IMR-90 (cell line): ENCODE data around the gene SLBP. TPM values are rescaled to one million over a fixed set of nuclear protein-coding genes. Genes with fewer than 3 reads are reported as not detected.

Source experiments
- ATAC-seq: fragments of 200-7000 bp; cut with Tn5 transposase; 2 replicates; pipeline ENCODE4 v1.9.1; 2020; ENCODE audit warnings: low read depth, mild to moderate bottlenecking, moderate library complexity
- BruUV-seq: library from RNA; stranded (reverse); fragments of 400-500 nt; replicated peaks from 2 replicates; lab custom pipeline; 2021; lab: Mats Ljungman, UMichigan
- CTCF ChIA-PET: fragments of 300-600 bp; formaldehyde crosslinking; extraction: SDS; loops from one replicate; lab custom pipeline; 2021; ENCODE audit warnings: antibody characterized with exemption; lab: Yijun Ruan, JAX
- POLR2A ChIA-PET: fragments of 300-600 bp; sonication (Branson Sonifier 250); formaldehyde crosslinking; loops from one replicate; lab custom pipeline; 2022; ENCODE audit warnings: antibody characterized with exemption; ENCODE audit not compliant: unreplicated experiment; lab: Charles Lee
- DNase-seq: peaks from one replicate; pipeline ENCODE4 v3.0.0; 2013
- H2AFZ ChIP-seq: replicated peaks from 2 replicates; pipeline ENCODE3; 2013; ENCODE audit warnings: low read length, mild to moderate bottlenecking; ENCODE audit not compliant: poor library complexity
- H2AK5ac ChIP-seq: 2 replicates; pipeline ENCODE4 v1.6.1; 2013; ENCODE audit warnings: low read depth, low read length, inconsistent platforms
- H2AK9ac ChIP-seq: replicated peaks from 2 replicates; pipeline ENCODE3; 2013; ENCODE audit warnings: mild to moderate bottlenecking, low read depth, low read length, moderate library complexity; ENCODE audit not compliant: poor library complexity
- H2BK120ac ChIP-seq: 2 replicates; pipeline ENCODE4 v1.6.1; 2013; ENCODE audit warnings: low read depth, low read length, inconsistent platforms
- H2BK15ac ChIP-seq: 3 replicates; pipeline ENCODE4 v1.6.1; 2013; ENCODE audit warnings: low read depth, low read length, inconsistent platforms
- H2BK20ac ChIP-seq: 2 replicates; pipeline ENCODE4 v1.6.1; 2013; ENCODE audit warnings: low read depth, mild to moderate bottlenecking, inconsistent platforms, low read length, moderate library complexity
- H2BK5ac ChIP-seq: 2 replicates; pipeline ENCODE4 v1.6.1; 2013; ENCODE audit warnings: mild to moderate bottlenecking, low read depth, low read length, inconsistent platforms; ENCODE audit not compliant: poor library complexity, severe bottlenecking
- H3K14ac ChIP-seq: replicated peaks from 2 replicates; pipeline ENCODE4 v1.6.1; 2013; ENCODE audit warnings: low read depth, low read length, inconsistent platforms
- H3K18ac ChIP-seq: 2 replicates; pipeline ENCODE4 v1.6.1; 2013; ENCODE audit warnings: low read depth, low read length, control low read depth
- H3K23ac ChIP-seq: 2 replicates; pipeline ENCODE4 v1.6.1; 2013; ENCODE audit warnings: low read depth, low read length, inconsistent platforms
- H3K27ac ChIP-seq: 2 replicates; pipeline ENCODE4 v1.5.1; 2013; ENCODE audit warnings: mild to moderate bottlenecking, control low read depth, low read length; ENCODE audit not compliant: insufficient read depth
- H3K27me3 ChIP-seq: 2 replicates; pipeline ENCODE4 v1.6.1; 2013; ENCODE audit warnings: low read length; ENCODE audit not compliant: control insufficient read depth, insufficient read depth
- H3K36me3 ChIP-seq: 2 replicates; pipeline ENCODE4 v1.6.1; 2013; ENCODE audit warnings: low read length, mixed read lengths; ENCODE audit not compliant: control insufficient read depth, insufficient read depth
- H3K4ac ChIP-seq: 2 replicates; pipeline ENCODE4 v1.6.1; 2013; ENCODE audit warnings: low read depth, low read length, inconsistent platforms
- H3K4me1 ChIP-seq: 2 replicates; pipeline ENCODE4 v1.6.1; 2013; ENCODE audit warnings: low read length, mixed read lengths; ENCODE audit not compliant: control insufficient read depth, insufficient read depth
- H3K4me2 ChIP-seq: 2 replicates; pipeline ENCODE4 v1.6.1; 2013; ENCODE audit warnings: low read depth, mild to moderate bottlenecking, control low read depth, low read length, moderate library complexity
- H3K4me3 ChIP-seq: 2 replicates; pipeline ENCODE4 v1.5.1; 2013; ENCODE audit warnings: low read depth, mild to moderate bottlenecking, control low read depth, low read length, moderate library complexity; ENCODE audit not compliant: insufficient read depth
- H3K56ac ChIP-seq: 2 replicates; pipeline ENCODE4 v1.6.1; 2013; ENCODE audit warnings: low read length, inconsistent platforms; ENCODE audit not compliant: insufficient read depth; ENCODE audit errors: extremely low read depth
- H3K79me1 ChIP-seq, 2 experiments: 2 replicates each; pipeline ENCODE4 v1.6.1; 2013; ENCODE audit warnings: low read length in 2 of 2, inconsistent platforms in 1 of 2, low read depth in 1 of 2
- H3K9ac ChIP-seq: 2 replicates; pipeline ENCODE4 v1.6.1; 2013; ENCODE audit warnings: low read depth, low read length, control low read depth
- H3K9me1 ChIP-seq: 2 replicates; pipeline ENCODE4 v1.6.1; 2013; ENCODE audit warnings: low read length, inconsistent platforms; ENCODE audit not compliant: insufficient read depth
- H3K9me3 ChIP-seq: 2 replicates; pipeline ENCODE4 v1.6.1; 2013; ENCODE audit warnings: low read length; ENCODE audit not compliant: control insufficient read depth, insufficient read depth
- H4K20me1 ChIP-seq: 2 replicates; pipeline ENCODE4 v1.6.1; 2013; ENCODE audit warnings: low read length, inconsistent platforms; ENCODE audit not compliant: insufficient read depth
- H4K5ac ChIP-seq: 2 replicates; pipeline ENCODE4 v1.6.1; 2013; ENCODE audit warnings: mild to moderate bottlenecking, low read depth, low read length, control low read depth
- H4K8ac ChIP-seq, 2 experiments: 2 replicates each; pipeline ENCODE4 v1.6.1; 2013; ENCODE audit warnings: low read depth in 2 of 2, low read length in 2 of 2, control low read depth in 1 of 2, inconsistent platforms in 1 of 2
- H4K91ac ChIP-seq: 2 replicates; pipeline ENCODE4 v1.6.1; 2013; ENCODE audit warnings: low read depth, low read length, inconsistent platforms; ENCODE audit not compliant: insufficient read depth
- BHLHE40 ChIP-seq: fragments of 150-350 bp; IDR thresholded peaks from 2 replicates; pipeline ENCODE4 v1.6.1; 2016; ENCODE audit warnings: mild to moderate bottlenecking, low read depth, low read length
- CEBPB ChIP-seq: IDR thresholded peaks from 2 replicates; pipeline ENCODE4 v1.6.1; 2012; ENCODE audit warnings: low read depth, low read length, improper control_type of control experiment
- CHD1 ChIP-seq: IDR thresholded peaks from 2 replicates; pipeline ENCODE4 v1.6.1; 2012; ENCODE audit warnings: low read depth, low read length, improper control_type of control experiment
- CTCF ChIP-seq: conservative IDR thresholded peaks from 2 replicates; pipeline ENCODE4 v1.5.1; 2012; ENCODE audit warnings: mild to moderate bottlenecking, low read depth, low read length, improper control_type of control experiment
- ELK1 ChIP-seq: fragments of 150-350 bp; IDR thresholded peaks from 2 replicates; pipeline ENCODE4 v1.6.1; 2016; ENCODE audit warnings: low read depth, mild to moderate bottlenecking, low read length, moderate library complexity, borderline replicate concordance
- FOS ChIP-seq: fragments of 150-350 bp; IDR thresholded peaks from 2 replicates; pipeline ENCODE4 v1.6.1; 2016; ENCODE audit warnings: low read depth, low read length
- MAFK ChIP-seq: IDR thresholded peaks from 2 replicates; pipeline ENCODE4 v1.6.1; 2012; ENCODE audit warnings: low read depth, low read length, improper control_type of control experiment
- MAZ ChIP-seq: IDR thresholded peaks from 2 replicates; pipeline ENCODE4 v1.6.1; 2012; ENCODE audit warnings: low read depth, mild to moderate bottlenecking, low read length, improper control_type of control experiment, moderate library complexity, borderline replicate concordance
- MXI1 ChIP-seq: IDR thresholded peaks from 2 replicates; pipeline ENCODE4 v1.6.1; 2012; ENCODE audit warnings: low read depth, mild to moderate bottlenecking, low read length, moderate library complexity, borderline replicate concordance
- NFE2L2 ChIP-seq: fragments of 150-350 bp; IDR thresholded peaks from 2 replicates; pipeline ENCODE4 v1.6.1; 2016; ENCODE audit warnings: low read depth, mild to moderate bottlenecking, low read length
- POLR2A ChIP-seq: IDR thresholded peaks from 2 replicates; pipeline ENCODE4 v1.6.1; 2012; ENCODE audit warnings: mild to moderate bottlenecking, low read depth, low read length
- RAD21 ChIP-seq: IDR thresholded peaks from 2 replicates; pipeline ENCODE4 v1.6.1; 2012; ENCODE audit warnings: low read length, improper control_type of control experiment
- RCOR1 ChIP-seq: IDR thresholded peaks from 2 replicates; pipeline ENCODE4 v1.6.1; 2012; ENCODE audit warnings: mild to moderate bottlenecking, low read length, improper control_type of control experiment; ENCODE audit not compliant: insufficient replicate concordance
- RFX5 ChIP-seq: IDR thresholded peaks from 2 replicates; pipeline ENCODE4 v1.8.0; 2012; ENCODE audit warnings: low read depth, mild to moderate bottlenecking, low read length, moderate library complexity
- SMC3 ChIP-seq: fragments of 150-350 bp; IDR thresholded peaks from 2 replicates; pipeline ENCODE4 v1.6.1; 2016; ENCODE audit warnings: low read depth, mild to moderate bottlenecking, antibody characterized with exemption, low read length, moderate library complexity
- USF2 ChIP-seq: fragments of 150-350 bp; IDR thresholded peaks from 2 replicates; pipeline ENCODE4 v1.6.1; 2017; ENCODE audit warnings: mild to moderate bottlenecking, antibody characterized with exemption, low read length, low read depth
- WGBS, 2 experiments: methylation state at CpG; one replicate each; pipeline versions ENCODE4 v1.1.5 to v1.1.7; 2013; ENCODE audit warnings: missing lambda C conversion rate in 2 of 2; ENCODE audit not compliant: insufficient read length in 1 of 2; ENCODE audit errors: extremely low coverage in 2 of 2; 5-methylcytosine and 5-hydroxymethylcytosine counted together
- dilution Hi-C: fragments of 300-500 bp; cut with HindIII; formaldehyde crosslinking; loops from one replicate; pipeline ENCODE4 v1.14.3; 2018; ENCODE audit warnings: low sequenced_read_pairs; ENCODE audit not compliant: unreplicated experiment
- in situ Hi-C: fragments of 300-500 bp; cut with MboI; formaldehyde crosslinking; loops from 3 replicates; pipeline ENCODE4 v1.14.3; 2019; ENCODE audit warnings: low sequenced_read_pairs, inconsistent platforms, mixed read lengths
- intact Hi-C: fragments of 100-400 bp; cut with micrococcal nuclease; formaldehyde crosslinking; loops from 2 replicates; pipeline ENCODE4 v1.10.0; 2022
- polyA plus RNA-seq, 3 experiments: library from polyadenylated mRNA; depleted of rRNA; stranded (reverse); fragments of >200 nt; gene quantifications; 2 replicates each; pipeline ENCODE4 v1.2.3, GENCODE V29; 2012; ENCODE audit warnings: low replicate concordance in 1 of 3
- total RNA-seq: library from RNA; depleted of rRNA; stranded (reverse); fragments of >200 nt; gene quantifications from 2 replicates; pipeline ENCODE4 v1.2.3, GENCODE V29; 2012

Gene SLBP
- total and polyA plus RNA-seq, 2 of the 4 experiments (the other 2 are of a cell fraction): 64.9 to 66.1 TPM

- in situ Hi-C loops: no loop called here
- CTCF ChIA-PET: no interaction called here
- no peak for ATAC-seq
Observed at GRCh38 chr4:1738410-1738809, 26.3 kb upstream of the SLBP start.

More at GRCh38 chr4:1738410-1738809, 26.3 kb upstream of the SLBP start:
- POLR2A ChIA-PET: interaction anchor here (0.6 kb wide), 1 partner anchor 27 kb away, joined by 3 read pairs; the partner anchor contains the start of gene SLBP
- Histone ChIP-seq H2BK5ac (no peak overlapping the region), H2AK9ac (no peak overlapping the region), H3K4me1 (no peaks in the 10 kb centered on the region), H3K27me3 (no peaks in the 10 kb centered on the region), H2BK120ac (no peak overlapping the region), H3K4me3 (no peak overlapping the region), H2BK15ac (no peak overlapping the region), H2AFZ (no peak overlapping the region), H3K4ac (no peak overlapping the region), H3K23ac (no peak overlapping the region), H3K27ac (no peak overlapping the region), H3K9ac (no peak overlapping the region), H3K36me3 (peaks cover 47% of the 10 kb centered on the region), H3K9me3 (peaks cover 11% of the 10 kb centered on the region), H2AK5ac (no peak overlapping the region), H3K18ac (no peak overlapping the region), H2BK20ac (no peak overlapping the region), H4K20me1 (peaks cover under 1% of the 10 kb centered on the region), H3K14ac (no peak overlapping the region), H4K8ac (no peak overlapping the region), H4K91ac (no peak overlapping the region), H3K56ac (no peak overlapping the region), H3K4me2 (no peak overlapping the region), H3K79me1 (peaks cover 14 to 25% of the 10 kb centered on the region in 2 experiments; a peak in 3 of 4 replicates), H3K9me1 (no peaks in the 10 kb centered on the region), H4K5ac (no peak overlapping the region)
- TF ChIP-seq RFX5: no peak
- TF ChIP-seq USF2: no peak
- no peak for TF ChIP-seq RAD21
- TF ChIP-seq BHLHE40: no peak
- no peak for TF ChIP-seq POLR2A
- no peak for TF ChIP-seq RCOR1
- no peak for TF ChIP-seq FOS
- TF ChIP-seq SMC3: no peak
- TF ChIP-seq CTCF: no peak
- TF ChIP-seq MXI1: no peak
- TF ChIP-seq CEBPB: no peak
- TF ChIP-seq NFE2L2: no peak
- TF ChIP-seq ELK1: no peak
- TF ChIP-seq MAFK: no peak
- TF ChIP-seq CHD1: no peak
- no peak for TF ChIP-seq MAZ
- 100% methylated on average over 2 of the region's 4 CpGs; no CpG with 5 or more reads in 1 of the 2 experiments for WGBS, 2 experiments
- dilution Hi-C loops (no loop called here), intact Hi-C loops (no loop called here)
- no peak for DNase-seq
- BruUV-seq: no TSS peak
